ENCODE measurements around the gene SULT6B1.

DNA sequence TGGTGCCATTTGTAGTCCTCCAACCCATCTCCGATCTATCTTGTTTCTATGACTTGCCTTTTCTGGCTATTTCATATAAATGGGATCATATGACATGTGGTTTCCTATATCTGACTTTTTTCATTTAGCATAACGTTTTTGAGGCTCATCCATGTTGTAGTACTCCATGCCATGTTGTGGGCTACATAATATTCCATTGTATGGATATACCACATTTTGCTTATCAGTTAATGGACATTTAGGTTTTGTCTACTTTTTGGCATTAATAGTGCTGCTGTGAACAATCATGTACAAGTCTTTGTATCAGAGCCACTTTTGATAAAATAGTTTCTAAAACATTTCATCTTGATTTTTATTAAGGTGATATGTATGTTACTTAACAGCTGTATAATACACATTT lies 15.2 kb upstream of the SULT6B1 start:
- TF ChIP-seq, protein P1, sequence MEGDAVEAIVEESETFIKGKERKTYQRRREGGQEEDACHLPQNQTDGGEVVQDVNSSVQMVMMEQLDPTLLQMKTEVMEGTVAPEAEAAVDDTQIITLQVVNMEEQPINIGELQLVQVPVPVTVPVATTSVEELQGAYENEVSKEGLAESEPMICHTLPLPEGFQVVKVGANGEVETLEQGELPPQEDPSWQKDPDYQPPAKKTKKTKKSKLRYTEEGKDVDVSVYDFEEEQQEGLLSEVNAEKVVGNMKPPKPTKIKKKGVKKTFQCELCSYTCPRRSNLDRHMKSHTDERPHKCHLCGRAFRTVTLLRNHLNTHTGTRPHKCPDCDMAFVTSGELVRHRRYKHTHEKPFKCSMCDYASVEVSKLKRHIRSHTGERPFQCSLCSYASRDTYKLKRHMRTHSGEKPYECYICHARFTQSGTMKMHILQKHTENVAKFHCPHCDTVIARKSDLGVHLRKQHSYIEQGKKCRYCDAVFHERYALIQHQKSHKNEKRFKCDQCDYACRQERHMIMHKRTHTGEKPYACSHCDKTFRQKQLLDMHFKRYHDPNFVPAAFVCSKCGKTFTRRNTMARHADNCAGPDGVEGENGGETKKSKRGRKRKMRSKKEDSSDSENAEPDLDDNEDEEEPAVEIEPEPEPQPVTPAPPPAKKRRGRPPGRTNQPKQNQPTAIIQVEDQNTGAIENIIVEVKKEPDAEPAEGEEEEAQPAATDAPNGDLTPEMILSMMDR (IDR thresholded peaks at IDR 0.05) = no peak
- TF ChIP-seq POLR2A (IDR thresholded peaks at IDR 0.05) = no peak
